Esophagus squamous epithelium (tissue), 5 donors: ENCODE results near the gene ARMC9. TPM values are rescaled to one million over a fixed set of nuclear protein-coding genes. Genes with fewer than 3 reads are reported as not detected.
"Not testable (repeated sequence)": the region's sequence is repeated elsewhere in the genome, so short reads cannot be mapped to it uniquely, and the experiment has no call there.

Source experiments
- DNase-seq: peaks from one replicate; lab custom pipeline; 2025; lab: John Stamatoyannopoulos, UW
- H3K27ac ChIP-seq, 4 donors: fragments of 200-600 bp; sonication (generic); one replicate each; pipeline ENCODE4 v1.5.1; 2016 to 2019; ENCODE audit warnings: mild to moderate bottlenecking in 1 of 4
- H3K27me3 ChIP-seq, 4 donors: fragments of 200-600 bp; sonication (generic); 1 replicate in 3 of 4; 2 replicates in 1 of 4; pipeline versions ENCODE4 v1.5.1 to v1.6.0; 2017 to 2021; ENCODE audit warnings: antibody characterized with exemption in 1 of 4
- H3K36me3 ChIP-seq, 3 donors: fragments of 200-600 bp; sonication (generic); one replicate each; pipeline ENCODE4 v1.5.1; 2016 to 2019
- H3K4me1 ChIP-seq, 3 donors: fragments of 200-600 bp; sonication (generic); one replicate each; pipeline ENCODE4 v1.5.1; 2017 to 2019
- H3K4me3 ChIP-seq, 4 donors: fragments of 200-600 bp; sonication (generic); 1 replicate in 3 of 4; 2 replicates in 1 of 4; pipeline ENCODE4 v1.5.1; 2016 to 2019; ENCODE audit warnings: mild to moderate bottlenecking in 2 of 4, moderate library complexity in 1 of 4
- H3K9me3 ChIP-seq, 3 donors: fragments of 200-600 bp; sonication (generic); one replicate each; pipeline ENCODE4 v1.5.1; 2016 to 2019
- POLR2A ChIP-seq, 4 donors: fragments of 450-650 bp; IDR thresholded peaks; one replicate each; pipeline ENCODE4 v1.6.1; 2017; ENCODE audit warnings: antibody characterized with exemption in 4 of 4, mild to moderate bottlenecking in 4 of 4, moderate library complexity in 3 of 4
- WGBS, 2 donors: methylation state at CpG; one replicate each; pipeline ENCODE4 v1.1.5; 2018; 5-methylcytosine and 5-hydroxymethylcytosine counted together
- intact Hi-C: fragments of 100-400 bp; cut with DNase I; formaldehyde crosslinking; loops from one replicate; pipeline ENCODE4 v1.15.0; 2022
- total RNA-seq, 4 donors: library from RNA; depleted of rRNA; stranded (reverse); fragments of >200 nt; gene quantifications; one replicate each; pipeline ENCODE4 v1.1.0, GENCODE V29; 2016
- TF ChIP-seq, protein P1 (sequence below), 6 experiments: fragments of 450-650 bp in 4 of 6; fragments of 200-600 bp in 2 of 6; sonication (generic) in 2 of 6; IDR thresholded peaks; one replicate each; pipeline ENCODE4 v1.5.1; 2016 to 2019; ENCODE audit warnings: antibody characterized with exemption in 6 of 6, mild to moderate bottlenecking in 4 of 6, moderate library complexity in 4 of 6
- donor health status: DM: yes; HTN: yes; CAD: no.

ARMC9 gene
- total RNA-seq, 4 donors from 2014 or later = 2.1 to 13.9 (median 3.9) TPM

DNA sequence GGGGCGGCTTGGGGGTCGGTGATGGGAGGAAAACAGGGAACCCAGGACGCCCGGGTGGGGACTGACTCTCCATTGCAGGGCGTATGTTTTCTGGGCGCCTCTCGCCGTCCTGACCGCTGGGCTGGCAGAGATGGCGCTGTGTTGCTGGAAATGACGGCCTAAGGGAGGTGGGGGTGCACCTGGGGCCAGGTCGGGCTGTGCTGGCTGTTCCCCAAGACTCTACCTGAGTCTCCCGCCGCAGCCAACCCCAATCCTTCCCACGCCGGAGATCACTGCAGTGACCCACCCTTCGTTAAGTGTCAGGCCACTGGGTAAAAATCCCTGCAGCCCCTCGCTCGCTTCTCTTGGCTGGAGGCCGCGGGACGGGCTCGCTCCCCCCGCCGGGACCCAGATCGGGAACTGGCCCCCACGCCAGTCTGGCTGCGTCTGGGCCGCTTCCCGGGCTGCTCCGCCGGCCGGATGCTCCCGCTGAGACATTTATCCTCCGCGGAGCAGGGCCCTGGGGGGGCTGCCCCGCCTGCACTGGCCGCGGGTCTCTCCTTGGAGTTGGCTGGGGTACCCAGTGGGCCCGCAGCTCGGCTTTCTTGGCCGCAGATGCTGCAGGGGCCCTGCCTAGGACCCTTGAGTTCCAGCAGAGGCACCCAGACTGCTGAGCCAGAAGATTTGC lies 7.8 kb upstream of the ARMC9 start:
- WGBS, 2 donors = 9 to 26% methylated on average over 15 to 23 of the region's 42 CpGs
- H3K4me3 ChIP-seq = peak overlapping the region; percentile 16 to 59 (median 38)
- peaks cover 0 to 33% (median 2%) of the 10 kb centered on the region in 4 donors for H3K27me3 ChIP-seq
- DNase-seq = no peak
- no peaks in the 10 kb centered on the region for H3K36me3 ChIP-seq
- intact Hi-C loops = loop anchor here (5.0 kb wide), 1 partner anchor 78 kb away; no protein-coding TSS in a partner anchor
- TF ChIP-seq, protein P1, sequence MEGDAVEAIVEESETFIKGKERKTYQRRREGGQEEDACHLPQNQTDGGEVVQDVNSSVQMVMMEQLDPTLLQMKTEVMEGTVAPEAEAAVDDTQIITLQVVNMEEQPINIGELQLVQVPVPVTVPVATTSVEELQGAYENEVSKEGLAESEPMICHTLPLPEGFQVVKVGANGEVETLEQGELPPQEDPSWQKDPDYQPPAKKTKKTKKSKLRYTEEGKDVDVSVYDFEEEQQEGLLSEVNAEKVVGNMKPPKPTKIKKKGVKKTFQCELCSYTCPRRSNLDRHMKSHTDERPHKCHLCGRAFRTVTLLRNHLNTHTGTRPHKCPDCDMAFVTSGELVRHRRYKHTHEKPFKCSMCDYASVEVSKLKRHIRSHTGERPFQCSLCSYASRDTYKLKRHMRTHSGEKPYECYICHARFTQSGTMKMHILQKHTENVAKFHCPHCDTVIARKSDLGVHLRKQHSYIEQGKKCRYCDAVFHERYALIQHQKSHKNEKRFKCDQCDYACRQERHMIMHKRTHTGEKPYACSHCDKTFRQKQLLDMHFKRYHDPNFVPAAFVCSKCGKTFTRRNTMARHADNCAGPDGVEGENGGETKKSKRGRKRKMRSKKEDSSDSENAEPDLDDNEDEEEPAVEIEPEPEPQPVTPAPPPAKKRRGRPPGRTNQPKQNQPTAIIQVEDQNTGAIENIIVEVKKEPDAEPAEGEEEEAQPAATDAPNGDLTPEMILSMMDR (IDR thresholded peaks at IDR 0.05) = no peak
- TF ChIP-seq POLR2A (IDR thresholded peaks at IDR 0.05) = no peak
- no peaks in the 10 kb centered on the region for H3K9me3 ChIP-seq
- peak overlapping the region; percentile 79 to 93 (median 87) for H3K27ac ChIP-seq
- peaks cover 0 to 40% (median 21%) of the 10 kb centered on the region in 3 donors for H3K4me1 ChIP-seq

DNA sequence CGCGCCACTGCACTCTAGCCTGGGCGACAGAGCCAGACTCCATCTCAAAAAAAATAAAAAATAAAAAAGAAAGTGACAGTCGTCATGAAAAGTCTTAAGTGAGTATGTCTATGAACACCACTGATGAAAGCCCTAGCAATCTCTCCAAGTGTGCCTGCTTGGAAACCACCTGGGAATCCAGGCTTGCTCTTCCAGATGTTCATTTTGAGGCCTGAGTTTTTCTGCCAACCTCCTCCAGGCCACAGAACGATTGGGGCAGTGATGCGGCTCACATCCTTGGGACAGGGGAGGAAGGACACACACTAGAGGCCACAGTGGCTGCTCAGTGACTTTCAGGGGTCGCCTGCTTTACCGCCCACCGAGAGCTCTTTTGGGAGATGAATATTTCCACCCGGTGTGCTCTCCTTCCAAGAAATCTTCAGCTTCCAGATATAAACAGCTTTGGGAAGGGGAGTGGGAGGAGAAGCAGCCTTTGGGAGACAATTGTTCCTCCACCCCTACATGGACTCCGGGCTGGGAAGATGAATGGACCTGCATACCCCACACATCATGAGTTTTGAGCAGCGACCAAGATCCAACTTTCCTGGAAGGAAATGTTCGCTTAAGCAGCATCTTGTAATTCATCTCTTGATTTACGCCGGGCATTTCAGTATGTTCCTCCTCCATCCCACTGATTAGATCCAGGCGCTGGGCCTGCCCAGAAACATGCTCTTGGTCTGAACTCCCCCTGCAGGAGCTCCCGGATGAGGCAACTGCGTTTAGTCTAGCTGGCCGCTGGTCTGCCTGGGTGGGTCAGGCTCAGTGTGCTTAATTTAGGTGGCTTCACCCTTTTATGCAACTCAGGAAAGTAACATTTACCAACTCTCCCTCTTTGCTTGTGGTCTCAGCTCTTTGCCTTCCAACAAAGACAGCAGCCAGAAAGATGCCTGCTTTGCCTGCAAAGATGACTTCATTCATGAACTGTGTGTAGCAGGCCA lies 6.2 kb upstream of the ARMC9 start:
- H3K4me3 ChIP-seq = no peak overlapping the region
- peaks cover 0 to 37% (median 2%) of the 10 kb centered on the region in 4 donors for H3K27me3 ChIP-seq
- peak overlapping the region; percentile 7 to 92 (median 82) for H3K27ac ChIP-seq
- DNase-seq = no peak
- peaks cover 0 to 33% (median 15%) of the 10 kb centered on the region in 3 donors for H3K4me1 ChIP-seq
- TF ChIP-seq, protein P1 (IDR thresholded peaks at IDR 0.05) = peak in 4 of 6 experiments; percentile 20 to 49 (median 34)
- TF ChIP-seq POLR2A (IDR thresholded peaks at IDR 0.05) = no peak
- 59 to 67% methylated on average over 17 to 19 of the region's 19 CpGs for WGBS, 2 donors
- H3K9me3 ChIP-seq = no peaks in the 10 kb centered on the region
- intact Hi-C loops = loop anchor here (5.0 kb wide), 1 partner anchor 80 kb away; no protein-coding TSS in a partner anchor
- no peaks in the 10 kb centered on the region for H3K36me3 ChIP-seq

DNA sequence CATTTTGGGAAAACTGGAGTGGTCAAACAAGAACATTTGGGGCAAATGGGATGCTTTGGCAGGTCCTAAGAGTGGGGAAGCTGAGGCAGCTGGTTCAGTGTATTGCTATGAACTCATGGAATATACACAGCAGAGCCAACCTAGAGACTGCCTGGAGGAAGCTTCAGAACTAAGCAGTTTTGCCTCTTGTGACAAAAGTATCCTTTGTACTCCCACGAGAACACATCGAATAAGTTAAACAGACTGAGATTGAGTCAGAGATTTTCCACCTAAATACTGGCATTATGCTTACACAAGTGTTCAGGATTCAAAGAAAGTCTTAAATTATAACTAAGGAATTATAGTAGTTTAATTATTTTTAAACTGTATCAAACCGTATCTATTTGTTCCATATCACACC lies 5.2 kb upstream of the ARMC9 start:
- H3K4me3 ChIP-seq = no peak overlapping the region
- H3K36me3 ChIP-seq = no peaks in the 10 kb centered on the region
- no peaks in the 10 kb centered on the region for H3K9me3 ChIP-seq
- no peak overlapping the region for H3K27ac ChIP-seq
- peaks cover 0 to 37% (median 2%) of the 10 kb centered on the region in 4 donors for H3K27me3 ChIP-seq
- WGBS, 2 donors = 83 to 86% methylated on average over 3 of the region's 3 CpGs
- intact Hi-C loops = loop anchor here (5.0 kb wide), 1 partner anchor 81 kb away; no protein-coding TSS in a partner anchor
- no peak for DNase-seq
- H3K4me1 ChIP-seq = peaks cover 0 to 40% (median 20%) of the 10 kb centered on the region in 3 donors
- TF ChIP-seq, protein P1 (IDR thresholded peaks at IDR 0.05) = no peak
- TF ChIP-seq POLR2A (IDR thresholded peaks at IDR 0.05) = no peak

DNA sequence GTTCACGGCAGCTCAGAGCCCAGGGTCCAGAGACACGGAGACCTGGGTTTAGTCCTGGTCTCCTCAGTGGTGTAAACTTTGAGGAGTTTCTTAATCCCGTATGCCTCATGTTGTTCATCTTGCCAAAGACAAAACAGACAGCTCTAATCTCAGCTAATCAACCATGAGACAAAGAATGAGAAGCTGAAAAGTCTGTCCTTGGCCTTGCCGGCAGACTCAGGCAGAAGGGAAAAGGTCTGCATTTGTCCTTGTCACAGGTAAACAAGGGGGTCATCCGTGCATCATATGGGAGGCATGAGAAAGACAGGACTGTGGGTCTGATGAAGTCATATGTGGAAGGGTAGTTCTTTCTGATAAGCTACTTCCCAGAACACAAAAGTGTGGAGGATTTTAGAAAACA lies 1.8 kb upstream of the ARMC9 start:
- no peak overlapping the region for H3K27ac ChIP-seq

DNA sequence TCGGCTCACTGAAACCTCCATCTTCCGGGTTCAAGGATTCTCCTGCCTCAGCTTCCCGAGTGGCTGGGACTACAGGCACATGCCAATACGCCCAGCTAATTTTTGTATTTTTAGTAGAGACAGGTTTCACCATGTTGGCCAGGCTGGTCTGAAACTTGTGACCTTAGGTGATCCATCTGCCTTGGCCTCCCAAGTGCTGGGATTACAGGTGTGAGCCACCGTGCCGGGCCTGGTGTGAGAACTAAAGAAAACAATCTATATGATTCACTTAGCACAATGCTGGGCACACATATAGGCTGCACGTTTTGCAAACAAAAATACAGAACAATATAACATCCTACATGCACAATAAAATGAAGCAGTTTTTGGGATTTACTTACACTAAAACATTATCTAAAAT lies 1.2 kb upstream of the ARMC9 start:
- H3K27ac ChIP-seq, H3K4me3 ChIP-seq, DNase-seq, H3K36me3 ChIP-seq, intact Hi-C loops, H3K9me3 ChIP-seq: not testable (repeated sequence)
- Histone ChIP-seq H3K27me3 (peaks cover 0 to 10% (median 0%) of the 10 kb centered on the region in 4 donors), H3K4me1 (peaks cover 6 to 39% (median 19%) of the 10 kb centered on the region in 3 donors)
- 90 to 92% methylated on average over 7 of the region's 7 CpGs for WGBS, 2 donors

More for the DNA sequence above, 1.8 kb upstream of the ARMC9 start:
- 78 to 86% methylated on average over 5 of the region's 5 CpGs for WGBS, 2 donors
- H3K9me3 ChIP-seq = no peaks in the 10 kb centered on the region
- TF ChIP-seq, protein P1 (IDR thresholded peaks at IDR 0.05) = no peak
- no peak for TF ChIP-seq POLR2A (IDR thresholded peaks at IDR 0.05)
- peaks cover 0 to 16% (median 0%) of the 10 kb centered on the region in 4 donors for H3K27me3 ChIP-seq
- peaks cover 6 to 45% (median 22%) of the 10 kb centered on the region in 3 donors for H3K4me1 ChIP-seq
- intact Hi-C loops = no loop called here
- H3K36me3 ChIP-seq = no peaks in the 10 kb centered on the region
- DNase-seq = no peak
- H3K4me3 ChIP-seq = no peak overlapping the region
